ENCODE results near the gene NUP214. TPM values are rescaled to one million over a fixed set of nuclear protein-coding genes. Genes with fewer than 3 reads are reported as not detected.

NUP214 gene
- polyA plus RNA-seq, 1 donor from 2014 or later, result 15.0 TPM

DNA sequence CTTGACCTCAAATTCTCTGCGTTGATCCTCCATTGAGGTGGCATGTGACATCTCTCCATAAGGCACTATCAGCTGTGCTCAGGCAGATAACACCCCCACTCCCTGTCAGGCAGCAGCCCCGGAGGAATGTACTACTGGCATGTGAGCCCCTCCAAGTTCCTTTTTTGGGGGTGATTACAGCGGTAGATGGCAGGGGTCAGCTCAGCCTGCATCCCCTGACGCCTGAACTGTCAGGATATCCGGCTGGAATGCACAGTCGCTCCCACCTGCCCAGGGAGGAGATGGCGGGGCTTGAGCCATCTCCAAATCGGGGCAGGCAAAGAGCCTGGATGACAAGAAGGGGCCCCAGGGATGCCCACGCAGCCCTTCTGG, 110.1 kb downstream of the NUP214 start (continued):
- TF ChIP-seq RAD21 (conservative IDR thresholded peaks at IDR 0.05), result no peak

- Histone ChIP-seq H3K9ac (ENCODE audit: low read length) (no peak overlapping the region), H3K9me3 (ENCODE audit: low read length) (no peaks in the 10 kb centered on the region), H3K9me2 (ENCODE audit: insufficient read depth, low read length) (no peaks in the 10 kb centered on the region), H3K36me3 (ENCODE audit: insufficient read depth, low read length) (no peaks in the 10 kb centered on the region), H3K27me3 (ENCODE audit: insufficient read depth, low read depth, low read length) (no peaks in the 10 kb centered on the region), H3K4me2 (ENCODE audit: low read length) (no peak overlapping the region), H2AFZ (ENCODE audit: low read depth, low read length) (no peak overlapping the region), H3K4me3 (ENCODE audit: low read length) (no peak overlapping the region), H3K27ac (ENCODE audit: low read length) (no peak overlapping the region), H3F3A (ENCODE audit: insufficient read depth, low read length, poor library complexity, severe bottlenecking) (no peaks in the 10 kb centered on the region), H4K20me1 (ENCODE audit: insufficient read depth) (no peaks in the 10 kb centered on the region), H3K79me2 (replicated peaks; ENCODE audit: insufficient read depth, low read length) (no peaks in the 10 kb centered on the region)
- no peak for TF ChIP-seq TAF1 (IDR thresholded peaks at IDR 0.05; ENCODE audit: low read depth)
- no peak for TF ChIP-seq RAD21 (conservative IDR thresholded peaks at IDR 0.05)
- TF ChIP-seq MXI1 (conservative IDR thresholded peaks at IDR 0.05; ENCODE audit: poor library complexity, severe bottlenecking), result no peak
- no peak for TF ChIP-seq CTCF (IDR thresholded peaks at IDR 0.05; ENCODE audit: poor library complexity, severe bottlenecking)
- no peak for TF ChIP-seq POLR2AphosphoS5 (IDR thresholded peaks at IDR 0.05)
- no peak for TF ChIP-seq SMC3 (conservative IDR thresholded peaks at IDR 0.05; ENCODE audit: poor library complexity)
Observed at GRCh38 chr9:131236161-131236560, 110.8 kb downstream of the NUP214 start.

DNA sequence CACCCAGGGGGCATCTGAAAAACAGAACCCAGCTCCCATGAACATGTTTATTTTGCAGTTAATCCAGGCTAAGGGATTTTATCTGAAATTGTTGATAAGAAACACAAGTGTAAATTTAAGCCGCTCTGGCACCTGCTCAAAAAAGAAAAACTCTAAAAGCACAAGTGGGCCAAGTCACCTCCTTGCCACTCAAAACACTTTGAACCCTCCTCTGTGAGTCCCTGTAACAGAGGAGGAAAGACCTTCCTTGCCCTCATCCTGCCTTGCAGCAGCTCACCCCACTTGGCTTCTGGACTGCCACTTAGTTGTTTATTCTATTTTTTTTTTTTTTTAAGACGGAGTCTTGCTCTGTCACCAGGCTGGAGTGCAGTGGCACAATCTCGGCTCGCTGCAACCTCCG, 111.4 kb downstream of the NUP214 start:
- Histone ChIP-seq H3K36me3 (ENCODE audit: insufficient read depth, low read length) (no peaks in the 10 kb centered on the region), H3K9ac (ENCODE audit: low read length) (no peak overlapping the region)

More for the DNA sequence above, 111.4 kb downstream of the NUP214 start:
- no peaks in the 10 kb centered on the region for H3F3A ChIP-seq (ENCODE audit: insufficient read depth, low read length, poor library complexity, severe bottlenecking)
- no peak overlapping the region for H3K4me3 ChIP-seq (ENCODE audit: low read length)
- no peak overlapping the region for H2AFZ ChIP-seq (ENCODE audit: low read depth, low read length)
- TF ChIP-seq TAF1 (IDR thresholded peaks at IDR 0.05; ENCODE audit: low read depth) (no peak), CTCF (IDR thresholded peaks at IDR 0.05; ENCODE audit: poor library complexity, severe bottlenecking) (no peak), EZH2 (IDR thresholded peaks at IDR 0.05; ENCODE audit: borderline replicate concordance, insufficient read depth, low read length, poor library complexity, severe bottlenecking) (no peak), EP300 (conservative IDR thresholded peaks at IDR 0.05; ENCODE audit: poor library complexity, severe bottlenecking) (no peak), REST (IDR thresholded peaks at IDR 0.05; ENCODE audit: borderline replicate concordance) (no peak), POLR2AphosphoS5 (IDR thresholded peaks at IDR 0.05) (no peak), SMC3 (conservative IDR thresholded peaks at IDR 0.05; ENCODE audit: poor library complexity) (no peak), MXI1 (conservative IDR thresholded peaks at IDR 0.05; ENCODE audit: poor library complexity, severe bottlenecking) (no peak), RAD21 (conservative IDR thresholded peaks at IDR 0.05) (no peak)
- H3K9me3 ChIP-seq (ENCODE audit: low read length), result no peaks in the 10 kb centered on the region
- H3K4me2 ChIP-seq (ENCODE audit: low read length), result no peak overlapping the region
- no peaks in the 10 kb centered on the region for H3K79me2 ChIP-seq (replicated peaks; ENCODE audit: insufficient read depth, low read length)
- H3K27me3 ChIP-seq (ENCODE audit: insufficient read depth, low read depth, low read length), result no peaks in the 10 kb centered on the region
- H3K9me2 ChIP-seq (ENCODE audit: insufficient read depth, low read length), result no peaks in the 10 kb centered on the region
- no peaks in the 10 kb centered on the region for H4K20me1 ChIP-seq (ENCODE audit: insufficient read depth)
- H3K27ac ChIP-seq (ENCODE audit: low read length), result no peak overlapping the region
